GM12874 (cell line): ENCODE data around the gene PRXL2C.

Experiments used
- TF ChIP-seq, protein P1 (sequence below): IDR thresholded peaks from 2 replicates; pipeline ENCODE4 v1.5.1; 2011; ENCODE audit warnings: low read depth, mild to moderate bottlenecking, control low read depth, low read length, moderate library complexity; ENCODE audit not compliant: insufficient read depth

Gene PRXL2C

DNA sequence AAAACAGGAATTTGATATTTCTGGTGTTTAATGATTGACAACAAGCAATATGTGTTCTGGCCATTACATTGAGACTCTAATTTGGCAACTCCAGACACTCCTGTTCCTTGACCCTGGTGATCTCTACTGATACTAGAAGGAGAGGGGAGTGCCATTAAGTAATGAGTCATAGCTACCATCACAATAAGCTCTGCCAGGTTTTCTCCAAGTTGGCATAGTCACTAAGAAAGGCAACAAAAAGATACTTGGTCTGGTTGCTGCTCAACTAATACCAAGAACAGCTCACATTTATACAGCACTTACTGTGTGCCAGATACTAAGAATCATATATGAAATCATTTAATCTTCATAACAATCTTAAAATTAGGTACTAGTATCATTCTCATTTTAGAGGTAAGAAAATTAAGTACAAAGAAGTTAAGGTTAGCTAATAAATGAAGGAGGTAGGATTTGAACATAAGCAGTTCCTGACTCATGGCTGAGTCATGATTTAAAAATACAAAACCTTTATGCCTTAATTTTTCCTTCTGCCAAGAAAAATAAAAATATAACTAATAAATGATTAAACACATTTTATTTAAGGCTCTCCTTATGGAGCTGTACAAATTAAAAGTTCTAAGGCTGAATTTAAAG is 19.9 kb upstream of the PRXL2C start:
- TF ChIP-seq, protein P1, sequence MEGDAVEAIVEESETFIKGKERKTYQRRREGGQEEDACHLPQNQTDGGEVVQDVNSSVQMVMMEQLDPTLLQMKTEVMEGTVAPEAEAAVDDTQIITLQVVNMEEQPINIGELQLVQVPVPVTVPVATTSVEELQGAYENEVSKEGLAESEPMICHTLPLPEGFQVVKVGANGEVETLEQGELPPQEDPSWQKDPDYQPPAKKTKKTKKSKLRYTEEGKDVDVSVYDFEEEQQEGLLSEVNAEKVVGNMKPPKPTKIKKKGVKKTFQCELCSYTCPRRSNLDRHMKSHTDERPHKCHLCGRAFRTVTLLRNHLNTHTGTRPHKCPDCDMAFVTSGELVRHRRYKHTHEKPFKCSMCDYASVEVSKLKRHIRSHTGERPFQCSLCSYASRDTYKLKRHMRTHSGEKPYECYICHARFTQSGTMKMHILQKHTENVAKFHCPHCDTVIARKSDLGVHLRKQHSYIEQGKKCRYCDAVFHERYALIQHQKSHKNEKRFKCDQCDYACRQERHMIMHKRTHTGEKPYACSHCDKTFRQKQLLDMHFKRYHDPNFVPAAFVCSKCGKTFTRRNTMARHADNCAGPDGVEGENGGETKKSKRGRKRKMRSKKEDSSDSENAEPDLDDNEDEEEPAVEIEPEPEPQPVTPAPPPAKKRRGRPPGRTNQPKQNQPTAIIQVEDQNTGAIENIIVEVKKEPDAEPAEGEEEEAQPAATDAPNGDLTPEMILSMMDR, result no peak

DNA sequence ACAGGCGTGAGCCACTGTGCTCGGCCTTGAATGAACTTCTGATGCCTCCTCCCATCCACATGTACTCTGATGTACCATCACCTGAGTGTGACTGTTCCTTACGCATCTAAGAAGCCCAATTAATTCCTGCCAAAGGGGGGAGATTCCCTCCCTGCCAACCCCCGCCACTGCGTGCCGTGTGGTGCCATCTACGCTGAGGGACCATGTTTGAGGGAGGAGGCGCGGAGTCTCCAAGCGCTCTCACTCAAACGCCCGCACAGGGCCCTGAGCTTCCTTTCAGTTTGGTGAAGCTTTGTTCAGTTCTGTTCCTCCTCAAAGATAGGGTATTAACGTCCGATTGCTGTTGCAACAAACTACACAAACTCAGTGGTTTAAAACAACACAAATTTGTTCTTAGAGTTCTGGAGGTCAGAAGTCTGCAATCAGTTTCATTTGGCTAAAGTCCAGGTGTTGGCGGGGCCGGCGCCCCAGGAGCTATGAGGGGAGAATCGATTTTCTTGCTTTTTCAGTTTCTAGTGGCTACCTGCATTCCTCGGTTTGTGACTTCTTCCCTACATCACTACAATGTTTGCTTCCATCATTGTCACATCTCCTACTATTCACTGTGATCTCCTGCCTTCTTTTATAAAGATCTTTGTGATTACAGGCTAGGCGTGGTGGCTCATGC is 13.9 kb upstream of the PRXL2C start:
- TF ChIP-seq, protein P1, result no peak

DNA sequence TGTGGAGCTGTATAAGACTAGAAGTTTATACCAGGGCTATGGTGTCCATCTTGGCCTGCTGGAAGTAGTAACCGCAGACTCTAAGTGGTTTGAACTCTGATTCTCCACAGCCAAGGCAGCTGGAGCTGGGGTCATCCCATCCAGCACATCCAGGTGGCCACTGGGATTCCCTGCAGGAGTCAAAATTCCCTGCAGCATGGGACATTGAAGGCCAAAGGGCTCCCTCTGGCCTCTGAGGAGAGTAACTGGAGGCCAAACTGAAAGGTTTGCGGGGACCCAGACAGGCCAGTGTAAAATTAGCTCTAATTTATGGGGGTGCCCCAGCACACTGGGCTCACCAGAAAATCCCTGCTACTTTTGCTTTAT is 12.2 kb upstream of the PRXL2C start:
- TF ChIP-seq, protein P1, result no peak

DNA sequence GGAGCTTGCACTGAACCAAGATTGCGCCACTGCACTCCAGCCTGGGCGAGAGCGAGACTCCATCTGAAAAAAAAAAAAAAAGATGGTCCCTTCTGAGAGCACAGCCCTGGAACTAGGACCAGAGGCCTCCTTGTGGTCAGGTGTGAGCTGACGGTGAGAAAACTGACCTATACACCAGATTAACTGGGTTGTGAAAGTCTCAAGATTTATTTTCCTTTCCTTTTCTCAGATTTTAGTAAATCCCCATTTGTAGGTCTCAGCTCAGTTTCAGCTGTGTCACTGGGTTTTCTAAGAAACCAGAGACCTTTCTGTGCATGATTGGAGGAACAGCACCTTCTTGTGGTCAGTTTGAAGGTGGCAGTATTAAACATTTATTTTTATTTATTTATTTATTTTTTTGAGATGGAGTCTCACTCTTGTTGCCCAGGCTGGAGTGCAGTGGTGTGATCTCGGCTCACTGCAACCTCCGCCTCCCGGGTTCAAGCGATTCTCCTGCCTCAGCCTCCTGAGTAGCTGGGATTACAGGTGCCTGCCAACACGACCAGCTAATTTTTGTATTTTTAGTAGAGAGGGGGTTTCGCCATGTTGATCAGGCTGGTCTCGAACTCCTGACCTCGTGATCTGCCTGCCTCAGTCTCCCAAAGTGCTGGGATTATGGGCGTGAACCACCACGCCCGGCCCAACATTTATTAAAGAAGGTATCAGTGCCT is 11.7 kb upstream of the PRXL2C start:
- TF ChIP-seq, protein P1, result peak; percentile 53; the same call in 1 of the 2 replicates

DNA sequence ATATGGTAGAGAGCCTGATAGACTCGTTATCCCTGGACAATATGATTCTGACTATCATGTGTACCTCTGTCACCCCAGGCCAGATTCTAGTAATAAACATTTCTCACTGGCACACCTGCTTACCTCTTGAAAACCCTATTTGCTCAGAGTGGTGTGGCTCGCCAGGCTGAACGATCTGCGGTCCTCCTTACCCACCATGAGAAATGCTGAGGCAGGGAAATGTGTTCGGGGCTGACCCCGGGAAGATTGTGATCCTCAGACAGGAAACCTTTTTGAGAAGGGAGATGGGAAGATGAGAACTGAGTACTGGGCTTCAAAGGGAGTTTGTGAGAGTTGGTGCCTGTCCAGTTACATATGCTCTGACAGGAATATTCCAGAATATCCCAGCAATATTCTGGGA is 10.7 kb upstream of the PRXL2C start:
- TF ChIP-seq, protein P1, result no peak

DNA sequence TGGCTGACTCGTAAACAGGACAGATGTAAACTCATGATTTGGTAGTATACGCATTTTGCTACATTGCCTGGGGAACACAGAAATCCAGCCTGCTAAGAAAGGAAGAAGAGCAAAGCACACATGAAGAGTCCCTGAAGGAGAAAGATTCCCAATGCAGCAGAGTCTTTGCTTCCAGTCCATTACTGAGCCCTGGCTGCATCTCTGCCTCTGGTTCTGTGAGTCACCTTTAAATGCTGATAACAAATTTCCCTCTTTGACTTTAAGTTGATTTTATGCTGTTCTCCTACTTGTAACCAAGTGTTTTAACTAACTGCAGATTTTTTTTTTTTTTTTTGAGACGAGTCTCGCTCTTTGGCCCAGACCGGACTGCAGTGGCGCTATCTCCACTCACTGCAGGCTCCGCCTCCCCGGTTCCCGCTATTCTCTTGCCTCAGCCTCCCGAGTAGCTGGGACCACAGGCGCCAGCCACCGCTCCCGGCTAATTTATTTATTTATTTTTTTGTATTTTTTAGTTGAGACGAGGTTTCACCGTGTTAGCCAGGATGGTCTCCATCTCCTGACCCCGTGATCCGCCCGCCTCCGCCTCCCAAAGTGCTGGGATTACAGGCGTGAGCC is 8.5 kb upstream of the PRXL2C start:
- TF ChIP-seq, protein P1, result no peak

DNA sequence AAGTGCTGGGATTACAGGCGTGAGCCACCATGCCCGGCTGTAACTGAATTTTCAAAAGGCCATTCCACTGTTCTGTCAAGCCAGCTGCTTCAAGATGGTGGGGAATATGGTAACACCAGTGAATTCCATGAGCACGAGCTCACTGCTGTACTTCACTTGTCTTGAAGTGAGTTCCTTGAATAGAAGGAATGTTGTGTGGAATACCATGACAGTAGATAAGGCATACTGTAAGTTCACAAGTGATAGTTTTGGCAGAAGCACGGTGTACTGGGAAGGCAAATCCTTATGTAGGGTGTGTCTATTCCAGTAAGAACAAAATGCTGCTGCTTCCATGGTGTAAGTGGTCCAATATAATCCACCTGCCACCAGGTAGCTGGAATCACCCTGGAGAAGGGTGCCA is 6.6 kb upstream of the PRXL2C start:
- TF ChIP-seq, protein P1, result no peak
